HG02970 (cell line): ENCODE data around the gene BMP3.

Experiments used
- ATAC-seq: cut with Tn5 transposase; IDR thresholded peaks from one replicate; pipeline ENCODE4 v1.9.1; 2021; ENCODE audit warnings: mild to moderate bottlenecking, moderate library complexity, moderate number of reproducible peaks; ENCODE audit not compliant: unreplicated experiment, low FRiP score

BMP3 gene

DNA sequence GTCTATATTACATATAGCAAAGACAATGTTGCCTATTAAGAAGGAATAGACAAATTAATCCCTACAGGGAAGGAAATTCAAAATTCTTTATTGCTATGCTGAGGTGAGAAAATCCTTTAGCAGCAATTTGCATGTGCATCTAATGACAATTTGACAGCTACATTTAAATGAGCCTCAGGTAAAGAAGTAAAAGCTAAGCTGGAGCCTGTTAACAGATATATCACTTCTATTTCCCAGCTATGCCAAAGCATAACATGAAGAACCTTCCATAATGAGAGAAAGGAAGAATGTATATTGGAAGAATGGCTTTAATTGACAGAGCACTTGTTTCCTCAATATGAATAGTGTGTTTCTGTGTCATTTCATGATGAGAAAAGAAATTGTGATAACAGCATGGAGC, 71.6 kb downstream of the BMP3 start:
- ATAC-seq, result no peak

- no peak for ATAC-seq
Measured at GRCh38 chr4:81106150-81106549, 75.6 kb downstream of the BMP3 start.
